ENCODE results near the gene SCAMP5. TPM values are rescaled to one million over a fixed set of nuclear protein-coding genes. Genes with fewer than 3 reads are reported as not detected.

SCAMP5 gene
- total RNA-seq, 1 experiment from 2014 or later, result 17.9 TPM

DNA sequence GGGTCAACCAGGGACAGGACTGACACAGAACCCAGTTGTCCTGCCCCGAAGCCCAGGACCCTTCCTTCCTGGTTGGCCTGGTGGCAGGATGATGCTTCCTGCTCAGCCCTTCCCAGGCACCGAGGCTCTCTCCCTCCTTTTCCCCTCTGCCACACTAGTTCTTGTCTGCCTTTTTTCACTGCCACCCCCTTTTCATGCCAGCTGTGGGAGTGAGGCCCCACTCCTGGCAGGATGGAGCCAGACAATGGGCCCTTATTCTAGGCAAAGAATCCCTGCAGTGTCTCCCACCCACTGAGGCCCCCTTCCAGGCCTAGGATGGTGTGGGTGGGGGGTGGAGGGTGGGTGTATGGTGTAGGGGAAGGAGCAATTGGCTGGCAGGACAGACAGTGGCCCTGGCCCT is 1.1 kb upstream of the SCAMP5 start:
- H3K27me3 ChIP-seq (ENCODE audit: insufficient read depth, low read depth), result peaks cover 25% of the 10 kb centered on the region
- H3K4me2 ChIP-seq, result no peak overlapping the region
- no TSS peak for BruUV-seq (replicated peaks)
- intact Hi-C loops (cut with micrococcal nuclease; ENCODE audit: unreplicated experiment), result no loop called here
- H3K4me1 ChIP-seq (replicated peaks; ENCODE audit: insufficient read depth), result peaks cover 8% of the 10 kb centered on the region
- H2AFZ ChIP-seq, result no peak overlapping the region
- no peaks in the 10 kb centered on the region for H3K36me3 ChIP-seq (ENCODE audit: low read depth)
- no peaks in the 10 kb centered on the region for H3K9me3 ChIP-seq (ENCODE audit: insufficient read depth, low read depth)
- no peak overlapping the region for H3K4me3 ChIP-seq
- no peak for DNase-seq
- no peak for TF ChIP-seq EZH2 (IDR thresholded peaks at IDR 0.05; ENCODE audit: low read depth)
- TF ChIP-seq, protein P1, sequence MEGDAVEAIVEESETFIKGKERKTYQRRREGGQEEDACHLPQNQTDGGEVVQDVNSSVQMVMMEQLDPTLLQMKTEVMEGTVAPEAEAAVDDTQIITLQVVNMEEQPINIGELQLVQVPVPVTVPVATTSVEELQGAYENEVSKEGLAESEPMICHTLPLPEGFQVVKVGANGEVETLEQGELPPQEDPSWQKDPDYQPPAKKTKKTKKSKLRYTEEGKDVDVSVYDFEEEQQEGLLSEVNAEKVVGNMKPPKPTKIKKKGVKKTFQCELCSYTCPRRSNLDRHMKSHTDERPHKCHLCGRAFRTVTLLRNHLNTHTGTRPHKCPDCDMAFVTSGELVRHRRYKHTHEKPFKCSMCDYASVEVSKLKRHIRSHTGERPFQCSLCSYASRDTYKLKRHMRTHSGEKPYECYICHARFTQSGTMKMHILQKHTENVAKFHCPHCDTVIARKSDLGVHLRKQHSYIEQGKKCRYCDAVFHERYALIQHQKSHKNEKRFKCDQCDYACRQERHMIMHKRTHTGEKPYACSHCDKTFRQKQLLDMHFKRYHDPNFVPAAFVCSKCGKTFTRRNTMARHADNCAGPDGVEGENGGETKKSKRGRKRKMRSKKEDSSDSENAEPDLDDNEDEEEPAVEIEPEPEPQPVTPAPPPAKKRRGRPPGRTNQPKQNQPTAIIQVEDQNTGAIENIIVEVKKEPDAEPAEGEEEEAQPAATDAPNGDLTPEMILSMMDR (conservative IDR thresholded peaks at IDR 0.05), result no peak
- no peaks in the 10 kb centered on the region for H4K20me1 ChIP-seq (ENCODE audit: insufficient read depth)
- H3K79me2 ChIP-seq (ENCODE audit: low read depth), result peaks cover 10% of the 10 kb centered on the region
- no peak overlapping the region for H3K27ac ChIP-seq
- H3K9me2 ChIP-seq (ENCODE audit: insufficient read depth), result no peaks in the 10 kb centered on the region
- ChIA-PET CTCF (no interaction called here), POLR2A (ENCODE audit: unreplicated experiment) (interaction anchor here (0.6 to 0.7 kb wide), 2 partner anchors 43 to 110 kb away, joined by 3 to 4 read pairs; no protein-coding TSS in a partner anchor)
- H3F3A ChIP-seq (ENCODE audit: insufficient read depth, low read depth), result no peaks in the 10 kb centered on the region

DNA sequence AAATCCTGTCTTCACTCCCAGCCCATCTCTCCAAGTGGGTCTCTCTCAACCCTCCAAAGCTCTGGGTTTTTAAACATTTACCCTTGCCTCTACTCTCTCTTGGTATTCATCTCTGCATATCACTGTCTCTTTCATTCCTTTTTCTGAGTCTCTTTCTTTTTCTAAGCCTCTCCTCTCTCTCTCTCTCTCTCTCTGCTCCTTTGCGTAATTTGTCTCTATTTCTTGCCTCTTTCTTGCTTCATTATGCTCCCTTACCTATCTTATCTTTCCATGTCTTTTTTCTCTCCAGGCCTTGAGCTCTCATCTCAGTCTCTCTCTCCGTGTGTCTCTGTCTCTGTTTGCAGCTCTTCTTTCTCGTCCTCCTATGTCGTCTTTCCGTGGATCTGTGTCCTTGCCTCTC is 678 bp upstream of the SCAMP5 start:
- H3K4me3 ChIP-seq, result peak overlapping the region; percentile 99; the same call in 1 of the 2 replicates
- CTCF ChIA-PET, result interaction anchor here (0.5 kb wide), 1 partner anchor 342 kb away, joined by 4 read pairs; no protein-coding TSS in a partner anchor
- no peak for DNase-seq
- H2AFZ ChIP-seq, result peak overlapping the region; percentile 44; the same call in 1 of the 2 replicates
- no peak for TF ChIP-seq EZH2 (IDR thresholded peaks at IDR 0.05; ENCODE audit: low read depth)
- TF ChIP-seq, protein P1 (conservative IDR thresholded peaks at IDR 0.05), result no peak
- H3K27ac ChIP-seq, result no peak overlapping the region
- H3K36me3 ChIP-seq (ENCODE audit: low read depth), result no peaks in the 10 kb centered on the region
- no peaks in the 10 kb centered on the region for H3F3A ChIP-seq (ENCODE audit: insufficient read depth, low read depth)
- H3K4me2 ChIP-seq, result peak overlapping the region; percentile 95
- peaks cover 21% of the 10 kb centered on the region for H3K27me3 ChIP-seq (ENCODE audit: insufficient read depth, low read depth)
- H4K20me1 ChIP-seq (ENCODE audit: insufficient read depth), result no peaks in the 10 kb centered on the region
- H3K79me2 ChIP-seq (ENCODE audit: low read depth), result peaks cover 10% of the 10 kb centered on the region
- no TSS peak for BruUV-seq (replicated peaks)
- POLR2A ChIA-PET (ENCODE audit: unreplicated experiment), result interaction anchor here (0.6 to 0.7 kb wide), 5 partner anchors 29 to 275 kb away, joined by 3 to 6 read pairs (median 3); partner anchors contain the start of gene PPCDC
- no peaks in the 10 kb centered on the region for H3K9me3 ChIP-seq (ENCODE audit: insufficient read depth, low read depth)
- H3K4me1 ChIP-seq (replicated peaks; ENCODE audit: insufficient read depth), result peaks cover 8% of the 10 kb centered on the region
- H3K9me2 ChIP-seq (ENCODE audit: insufficient read depth), result no peaks in the 10 kb centered on the region
- intact Hi-C loops (cut with micrococcal nuclease; ENCODE audit: unreplicated experiment), result no loop called here

DNA sequence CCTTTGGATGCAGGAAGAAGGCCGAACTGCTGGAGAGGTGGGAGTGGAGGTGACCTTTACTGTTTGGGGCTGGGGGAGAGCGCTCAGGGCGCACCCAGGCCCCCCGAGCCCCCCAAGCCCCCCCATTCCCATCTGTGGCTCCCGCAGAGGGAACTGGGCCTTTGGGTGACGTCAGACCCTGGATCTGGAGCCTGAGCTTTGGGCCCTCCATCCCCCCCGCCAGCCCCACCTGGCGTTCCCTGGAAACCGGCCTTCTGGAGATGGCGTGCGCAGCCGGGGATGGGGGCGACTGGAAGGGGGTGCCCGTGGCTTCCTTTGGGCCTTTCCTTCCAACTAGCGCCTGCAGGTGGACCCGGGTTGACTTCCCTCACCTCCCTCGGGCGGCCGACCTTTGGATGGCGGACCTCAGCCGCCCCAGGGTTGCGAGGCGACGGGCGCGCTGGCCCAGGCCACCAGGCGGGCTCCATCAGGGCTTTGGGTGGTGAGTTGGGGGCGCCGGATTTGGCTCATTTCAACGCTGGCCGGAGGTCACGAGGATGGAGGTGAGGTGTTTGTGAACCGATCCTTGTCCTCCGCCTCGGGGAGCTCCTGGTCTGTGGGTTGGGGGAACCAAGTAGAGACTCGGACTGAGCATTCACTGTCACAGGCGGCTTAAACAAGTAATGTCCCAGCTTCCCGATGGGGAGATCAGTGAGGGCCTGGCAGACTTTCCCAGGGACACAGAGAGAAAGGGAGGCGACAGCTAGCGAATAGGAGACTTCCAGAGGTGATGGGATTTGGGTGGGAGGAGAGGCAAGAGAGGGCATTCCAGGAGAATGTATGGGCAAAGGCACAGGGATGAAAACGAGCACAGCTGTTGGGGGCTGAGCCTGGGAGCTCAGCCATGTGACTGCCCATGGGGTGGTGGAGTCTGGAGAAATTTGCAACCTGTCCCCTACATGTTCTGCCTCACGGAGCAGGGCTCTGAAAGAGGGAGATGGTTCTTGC is 709 bp downstream of the SCAMP5 start:
- Histone ChIP-seq H3K36me3 (ENCODE audit: low read depth) (no peaks in the 10 kb centered on the region), H3K4me3 (peak overlapping the region; percentile 99), H3K79me2 (ENCODE audit: low read depth) (peaks cover 10% of the 10 kb centered on the region), H2AFZ (peak overlapping the region; percentile 90), H3K4me2 (peak overlapping the region; percentile 95), H3K27me3 (ENCODE audit: insufficient read depth, low read depth) (peaks cover 18% of the 10 kb centered on the region), H3K9me2 (ENCODE audit: insufficient read depth) (no peaks in the 10 kb centered on the region), H3K9me3 (ENCODE audit: insufficient read depth, low read depth) (no peaks in the 10 kb centered on the region), H3F3A (ENCODE audit: insufficient read depth, low read depth) (no peaks in the 10 kb centered on the region), H4K20me1 (ENCODE audit: insufficient read depth) (no peaks in the 10 kb centered on the region), H3K4me1 (replicated peaks; ENCODE audit: insufficient read depth) (peaks cover 8% of the 10 kb centered on the region), H3K27ac (no peak overlapping the region)
- CTCF ChIA-PET, result no interaction called here
- POLR2A ChIA-PET (ENCODE audit: unreplicated experiment), result interaction anchor here (0.6 to 0.9 kb wide), 2 partner anchors 27 to 634 kb away, joined by 3 to 4 read pairs; partner anchors contain the start of gene PPCDC
- TSS peak; percentile 24 for BruUV-seq (replicated peaks)
- no peak for DNase-seq
- TF ChIP-seq EZH2 (IDR thresholded peaks at IDR 0.05; ENCODE audit: low read depth), result no peak
- TF ChIP-seq, protein P1 (conservative IDR thresholded peaks at IDR 0.05), result no peak
- intact Hi-C loops (cut with micrococcal nuclease; ENCODE audit: unreplicated experiment), result no loop called here
